Mucosa of descending colon (tissue), 3 donors: ENCODE data around the gene COL21A1. TPM values are rescaled to one million over a fixed set of nuclear protein-coding genes. Genes with fewer than 3 reads are reported as not detected.

ENCODE experiments used
- ATAC-seq: fragments of 200-7000 bp; cut with Tn5 transposase; one replicate; pipeline ENCODE4 v1.9.1; 2020; ENCODE audit warnings: mild to moderate bottlenecking, moderate library complexity
- DNase-seq, 3 donors: peaks; one replicate each; pipeline ENCODE4 v3.0.0-alpha.2; 2020
- H3K36me3 ChIP-seq: fragments of 200-600 bp; one replicate; pipeline ENCODE4 v1.8.0; 2021; ENCODE audit warnings: low read depth, mild to moderate bottlenecking
- H3K4me1 ChIP-seq: fragments of 200-600 bp; one replicate; pipeline ENCODE4 v1.8.0; 2021; ENCODE audit warnings: low read depth, mild to moderate bottlenecking
- H3K4me3 ChIP-seq: fragments of 200-600 bp; one replicate; pipeline ENCODE4 v1.8.0; 2021; ENCODE audit warnings: mild to moderate bottlenecking
- H3K9me3 ChIP-seq: fragments of 200-600 bp; one replicate; pipeline ENCODE4 v1.8.0; 2021; ENCODE audit warnings: mild to moderate bottlenecking
- CTCF ChIP-seq: fragments of 200-600 bp; IDR thresholded peaks from one replicate; pipeline ENCODE4 v1.8.0; 2022; ENCODE audit warnings: antibody characterized with exemption, mild to moderate bottlenecking
- intact Hi-C, 2 donors: fragments of 100-400 bp; cut with DNase I in 1 of 2; cut with micrococcal nuclease in 1 of 2; formaldehyde crosslinking; loops; one replicate each; pipeline versions ENCODE4 v1.11.0 to v1.11.1; 2022; cut with DNase I, micrococcal nuclease
- total RNA-seq, 3 donors: library from RNA; stranded (reverse); fragmentation: NEBNext Ultra II Directional in 2 of 3; extraction: Animal tissue kit (Norgen Biotek cat#: 25700) in 2 of 3; gene quantifications; one replicate each; pipeline versions ENCODE4 v1.2.1 to v1.2.4, GENCODE V29; 2021 to 2023
- donor health status: DM: no; HTN: no; CAD: no; lungs with moderate emphysema.
- donor health status: DM: no; HTN: no; CAD: no.
- donor health status: DM: no; HTN: yes; CAD: no.

The COL21A1 gene
- total RNA-seq, 3 donors from 2014 or later = 0.35 to 20.5 (median 2.1) TPM

GRCh38 chr6:56050530-56051201 is 196.7 kb downstream of the COL21A1 start:
- TF ChIP-seq CTCF = no peak
- Histone ChIP-seq H3K9me3 (no peaks in the 10 kb centered on the region), H3K4me1 (no peaks in the 10 kb centered on the region), H3K36me3 (no peaks in the 10 kb centered on the region), H3K4me3 (no peak overlapping the region)
- intact Hi-C loops = no loop called here
- DNase-seq (no peak), ATAC-seq (no peak)

DNA sequence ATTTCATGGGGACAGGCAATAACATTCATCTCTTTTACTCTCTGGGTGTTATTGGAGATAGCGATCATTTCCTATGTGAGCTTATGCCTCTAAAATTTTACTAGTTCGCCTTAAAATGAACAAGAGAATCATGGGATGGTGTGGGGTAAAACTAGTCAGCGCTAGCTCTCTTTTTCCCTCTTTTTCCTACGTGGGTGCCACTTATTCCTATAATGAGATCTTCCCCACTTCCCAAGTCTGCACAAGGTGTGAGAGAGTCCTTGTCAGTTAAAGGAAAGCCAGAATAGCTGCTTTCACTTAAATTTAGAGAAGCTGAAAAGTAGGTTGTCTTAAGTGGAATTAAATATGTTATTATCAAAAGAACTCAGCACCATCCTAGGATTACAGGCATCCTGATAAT is 198.8 kb downstream of the COL21A1 start:
- ATAC-seq (no peak), DNase-seq (no peak)
- no peaks in the 10 kb centered on the region for H3K36me3 ChIP-seq
- no peaks in the 10 kb centered on the region for H3K9me3 ChIP-seq
- no peak for TF ChIP-seq CTCF
- no peaks in the 10 kb centered on the region for H3K4me1 ChIP-seq
- no peak overlapping the region for H3K4me3 ChIP-seq
- intact Hi-C loops = no loop called here

DNA sequence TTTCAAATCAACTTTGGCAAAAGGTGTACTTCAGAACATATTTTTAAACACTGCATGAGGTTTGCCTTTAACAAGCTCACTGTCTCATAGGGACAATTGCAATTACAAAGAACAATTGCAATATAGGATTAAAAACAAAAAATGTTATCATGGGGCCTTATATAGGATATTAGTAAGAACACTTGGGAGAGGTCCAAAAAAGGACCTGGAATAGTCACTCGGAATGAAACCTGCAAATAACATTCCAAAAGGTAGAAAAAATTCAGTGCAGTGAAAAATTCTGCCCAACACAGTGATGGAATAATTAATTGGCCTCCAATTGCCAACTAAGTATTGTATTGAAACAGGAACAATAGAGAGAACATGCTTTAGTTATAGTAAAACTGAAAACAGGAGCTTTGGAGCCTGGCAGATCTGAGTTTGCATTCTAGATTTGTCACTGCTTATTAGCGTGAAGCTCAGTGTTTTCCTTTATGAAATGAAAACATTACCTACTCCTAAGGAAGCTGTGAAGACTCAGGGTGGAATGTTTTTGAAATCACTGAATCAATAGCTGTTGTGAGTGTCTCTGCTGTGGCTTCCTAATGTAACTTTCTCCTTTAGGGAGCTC is 199.3 kb downstream of the COL21A1 start:
- TF ChIP-seq CTCF = no peak
- Histone ChIP-seq H3K4me3 (no peak overlapping the region), H3K4me1 (no peaks in the 10 kb centered on the region), H3K9me3 (no peaks in the 10 kb centered on the region), H3K36me3 (no peaks in the 10 kb centered on the region)
- ATAC-seq = no peak
- no peak for DNase-seq
- intact Hi-C loops = no loop called here

DNA sequence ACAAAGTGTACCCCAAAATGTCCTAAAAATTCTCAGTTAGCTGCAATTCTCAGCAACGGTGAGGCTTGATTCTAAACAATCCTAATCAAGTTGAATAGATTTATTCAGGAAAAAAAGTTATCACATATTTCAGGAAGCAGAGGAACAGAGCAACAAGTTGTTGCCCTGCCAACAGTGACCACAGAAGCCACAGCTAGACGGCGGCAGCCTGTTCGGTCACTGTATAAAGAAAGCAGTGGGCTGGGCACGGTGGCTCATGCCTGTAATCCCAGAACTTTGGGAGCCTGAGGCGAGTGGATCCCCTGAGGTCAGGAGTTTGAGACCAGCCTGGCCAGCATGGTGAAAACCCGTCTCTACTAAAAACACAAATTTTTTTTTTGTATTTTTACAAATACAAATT is 200.8 kb downstream of the COL21A1 start:
- peak in 2 of 3 donors; percentile 8 to 37 for DNase-seq
- H3K36me3 ChIP-seq = no peaks in the 10 kb centered on the region
- ATAC-seq = no peak
- intact Hi-C loops = no loop called here
- no peaks in the 10 kb centered on the region for H3K9me3 ChIP-seq
- no peak overlapping the region for H3K4me3 ChIP-seq
- no peaks in the 10 kb centered on the region for H3K4me1 ChIP-seq
- TF ChIP-seq CTCF = no peak

DNA sequence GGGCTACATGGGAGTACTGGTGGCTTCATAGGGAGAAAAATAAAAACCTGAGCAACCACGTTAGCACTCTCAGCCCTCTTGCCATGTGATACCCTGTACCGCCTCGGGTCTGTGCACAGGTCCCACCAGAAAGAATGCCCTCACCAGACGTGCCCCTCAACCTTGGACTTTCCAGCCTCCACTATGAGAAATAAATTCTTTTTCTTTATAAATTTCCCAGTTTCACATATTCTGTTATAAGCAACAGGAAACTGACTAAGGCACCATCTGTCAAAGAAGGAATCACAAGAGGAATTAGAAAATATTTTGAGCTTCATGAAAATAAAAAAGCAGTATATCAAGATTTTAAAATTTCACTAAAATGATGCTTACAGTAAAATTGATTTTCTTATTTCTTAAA is 203.6 kb downstream of the COL21A1 start:
- no peak for TF ChIP-seq CTCF
- Histone ChIP-seq H3K4me1 (no peaks in the 10 kb centered on the region), H3K4me3 (no peak overlapping the region), H3K36me3 (no peaks in the 10 kb centered on the region), H3K9me3 (no peaks in the 10 kb centered on the region)
- intact Hi-C loops = no loop called here
- no peak for ATAC-seq
- no peak for DNase-seq
